Body of pancreas (tissue), 4 donors: ENCODE data around the gene ANKS1A. TPM values are rescaled to one million over a fixed set of nuclear protein-coding genes. Genes with fewer than 3 reads are reported as not detected.
A peak's percentile ranks its signal among the peaks of the same experiment; 100 is the strongest.

ENCODE experiments used
- ATAC-seq: fragments of 150-250 bp; one replicate; pipeline ENCODE4 v1.9.1; 2016
- DNase-seq, 4 donors: peaks; one replicate each; pipeline ENCODE4 v3.0.0-alpha.2; 2019
- H3K27ac ChIP-seq, 4 donors: fragments of 200-600 bp; sonication (generic); 1 replicate in 3 of 4; 2 replicates in 1 of 4; pipeline versions ENCODE4 v1.5.1 to v1.6.1; 2016 to 2019; ENCODE audit warnings: mild to moderate bottlenecking in 1 of 4, mixed read lengths in 1 of 4, moderate library complexity in 1 of 4
- H3K27me3 ChIP-seq, 2 donors: fragments of 200-600 bp; sonication (generic); one replicate each; pipeline ENCODE4 v1.6.0; 2016; ENCODE audit warnings: mild to moderate bottlenecking in 1 of 2
- H3K36me3 ChIP-seq, 2 donors: fragments of 200-600 bp; sonication (generic); replicated peaks in 1 of 2; 2 replicates each; pipeline ENCODE4 v1.5.1; 2016; ENCODE audit warnings: low read depth in 2 of 2; ENCODE audit not compliant: insufficient read depth in 1 of 2
- H3K4me1 ChIP-seq: fragments of 200-600 bp; sonication (generic); one replicate; pipeline ENCODE4 v1.6.0; 2016
- H3K4me3 ChIP-seq, 2 donors: fragments of 200-600 bp; sonication (generic); 1 replicate in 1 of 2; 2 replicates in 1 of 2; pipeline ENCODE4 v1.5.1; 2016 to 2019
- H3K9me3 ChIP-seq, 3 donors: fragments of 200-600 bp; sonication (generic); 1 replicate in 2 of 3; 2 replicates in 1 of 3; pipeline ENCODE4 v1.5.1; 2016
- POLR2A ChIP-seq, 3 donors: fragments of 450-650 bp; IDR thresholded peaks; one replicate each; pipeline ENCODE4 v1.6.1; 2016; ENCODE audit warnings: antibody characterized with exemption in 3 of 3, mild to moderate bottlenecking in 2 of 3
- WGBS, 2 donors: methylation state at CpG; one replicate each; pipeline ENCODE4 v1.1.5; 2017; 5-methylcytosine and 5-hydroxymethylcytosine counted together
- intact Hi-C: fragments of 100-400 bp; cut with DNase I; formaldehyde crosslinking; loops from one replicate; pipeline ENCODE4 v1.15.1; 2023
- total RNA-seq, 2 donors: library from RNA; depleted of rRNA; stranded (reverse); fragments of >200 nt; gene quantifications; one replicate each; pipeline ENCODE4 v1.1.0, GENCODE V29; 2016
- TF ChIP-seq, protein P1 (sequence below), 7 experiments: fragments of 450-650 bp in 4 of 7; fragments of 200-600 bp in 3 of 7; sonication (generic) in 3 of 7; IDR thresholded peaks; one replicate each; pipeline ENCODE4 v1.5.1; 2016 to 2019; ENCODE audit warnings: antibody characterized with exemption in 7 of 7

ANKS1A gene
- total RNA-seq, 2 donors from 2014 or later: 14.3 to 17.1 TPM

DNA sequence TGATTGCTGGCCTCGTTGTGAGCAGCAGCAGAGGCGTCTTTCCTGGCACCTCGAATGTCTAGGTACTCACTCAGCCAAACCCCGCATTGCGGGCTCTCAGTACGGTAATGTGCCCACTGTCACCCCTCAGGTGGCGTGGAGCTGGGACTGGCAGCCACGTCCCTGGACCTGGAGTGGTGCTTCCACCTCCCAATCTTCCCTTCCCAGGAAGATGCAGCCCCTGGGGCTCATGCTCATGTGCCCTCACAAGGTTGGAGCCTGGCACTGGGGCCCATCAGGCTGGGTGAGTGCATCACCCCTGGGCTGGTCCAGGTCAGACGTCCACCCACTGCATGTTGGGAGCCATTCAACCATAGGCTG is 176.4 kb downstream of the ANKS1A start:
- Histone ChIP-seq H3K4me3 (no peak overlapping the region), H3K9me3 (no peaks in the 10 kb centered on the region), H3K4me1 (no peaks in the 10 kb centered on the region), H3K27ac (no peak overlapping the region), H3K27me3 (no peaks in the 10 kb centered on the region), H3K36me3 (peaks cover 0 to 5% of the 10 kb centered on the region in 2 donors)
- DNase-seq (no peak), ATAC-seq (no peak)
- intact Hi-C loops: no loop called here
- TF ChIP-seq, protein P1, sequence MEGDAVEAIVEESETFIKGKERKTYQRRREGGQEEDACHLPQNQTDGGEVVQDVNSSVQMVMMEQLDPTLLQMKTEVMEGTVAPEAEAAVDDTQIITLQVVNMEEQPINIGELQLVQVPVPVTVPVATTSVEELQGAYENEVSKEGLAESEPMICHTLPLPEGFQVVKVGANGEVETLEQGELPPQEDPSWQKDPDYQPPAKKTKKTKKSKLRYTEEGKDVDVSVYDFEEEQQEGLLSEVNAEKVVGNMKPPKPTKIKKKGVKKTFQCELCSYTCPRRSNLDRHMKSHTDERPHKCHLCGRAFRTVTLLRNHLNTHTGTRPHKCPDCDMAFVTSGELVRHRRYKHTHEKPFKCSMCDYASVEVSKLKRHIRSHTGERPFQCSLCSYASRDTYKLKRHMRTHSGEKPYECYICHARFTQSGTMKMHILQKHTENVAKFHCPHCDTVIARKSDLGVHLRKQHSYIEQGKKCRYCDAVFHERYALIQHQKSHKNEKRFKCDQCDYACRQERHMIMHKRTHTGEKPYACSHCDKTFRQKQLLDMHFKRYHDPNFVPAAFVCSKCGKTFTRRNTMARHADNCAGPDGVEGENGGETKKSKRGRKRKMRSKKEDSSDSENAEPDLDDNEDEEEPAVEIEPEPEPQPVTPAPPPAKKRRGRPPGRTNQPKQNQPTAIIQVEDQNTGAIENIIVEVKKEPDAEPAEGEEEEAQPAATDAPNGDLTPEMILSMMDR (IDR thresholded peaks at IDR 0.05): no peak
- no peak for TF ChIP-seq POLR2A (IDR thresholded peaks at IDR 0.05)
- 89 to 90% methylated on average over 7 to 9 of the region's 9 CpGs for WGBS, 2 donors

DNA sequence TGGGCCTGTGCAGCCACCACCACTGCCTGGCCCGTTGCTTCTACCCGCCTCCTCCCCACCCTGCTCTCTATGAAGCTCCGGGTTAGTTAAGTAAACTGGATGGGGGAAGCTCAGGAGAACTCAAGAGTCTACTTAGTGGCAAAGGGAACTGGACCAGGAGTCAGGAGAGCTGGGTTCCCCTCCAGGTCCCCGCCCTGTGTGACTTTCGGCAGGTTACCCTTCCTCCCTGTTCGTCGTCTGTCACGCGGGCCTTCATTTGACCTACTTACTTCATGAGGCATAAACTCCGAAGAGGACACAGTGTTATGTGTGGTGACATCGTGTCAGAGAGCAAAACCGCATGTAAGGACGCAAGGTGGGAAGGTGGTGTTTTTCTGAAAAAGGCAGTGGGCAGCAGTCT is 176.8 kb downstream of the ANKS1A start:
- ATAC-seq: no peak
- TF ChIP-seq, protein P1 (IDR thresholded peaks at IDR 0.05): no peak
- TF ChIP-seq POLR2A (IDR thresholded peaks at IDR 0.05): no peak
- intact Hi-C loops: no loop called here
- Histone ChIP-seq H3K27ac (no peak overlapping the region), H3K9me3 (no peaks in the 10 kb centered on the region), H3K27me3 (no peaks in the 10 kb centered on the region), H3K4me1 (no peaks in the 10 kb centered on the region), H3K4me3 (no peak overlapping the region), H3K36me3 (peaks cover 0 to 2% of the 10 kb centered on the region in 2 donors)
- DNase-seq: peak in 1 of 4 donors; percentile 34
- 80 to 85% methylated on average over 13 of the region's 13 CpGs for WGBS, 2 donors

DNA sequence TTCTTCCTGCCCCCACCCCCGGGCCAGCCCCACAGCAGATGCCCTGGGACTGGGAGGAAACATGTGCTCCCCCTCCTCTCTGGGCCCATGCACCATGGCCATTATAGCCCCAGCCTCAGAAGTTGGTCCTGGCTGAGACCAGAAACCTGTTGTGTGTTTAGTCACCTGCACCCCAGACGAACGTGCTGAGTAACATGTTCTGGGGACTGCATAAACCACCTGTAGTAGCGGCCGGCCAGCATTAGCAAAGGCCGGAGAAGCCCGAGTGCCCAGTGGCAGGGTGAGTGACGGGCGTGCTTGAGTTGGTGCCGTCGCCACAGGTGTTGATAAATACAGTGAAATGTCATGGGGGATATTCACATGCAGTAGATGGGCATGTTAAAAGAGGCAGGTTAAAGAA is 178.2 kb downstream of the ANKS1A start:
- no peak for TF ChIP-seq POLR2A (IDR thresholded peaks at IDR 0.05)
- no peak for ATAC-seq
- Histone ChIP-seq H3K4me1 (no peaks in the 10 kb centered on the region), H3K27me3 (no peaks in the 10 kb centered on the region), H3K4me3 (no peak overlapping the region), H3K36me3 (no peaks in the 10 kb centered on the region), H3K9me3 (no peaks in the 10 kb centered on the region), H3K27ac (no peak overlapping the region)
- DNase-seq: no peak
- intact Hi-C loops: no loop called here
- WGBS, 2 donors: 93 to 95% methylated on average over 11 of the region's 11 CpGs

DNA sequence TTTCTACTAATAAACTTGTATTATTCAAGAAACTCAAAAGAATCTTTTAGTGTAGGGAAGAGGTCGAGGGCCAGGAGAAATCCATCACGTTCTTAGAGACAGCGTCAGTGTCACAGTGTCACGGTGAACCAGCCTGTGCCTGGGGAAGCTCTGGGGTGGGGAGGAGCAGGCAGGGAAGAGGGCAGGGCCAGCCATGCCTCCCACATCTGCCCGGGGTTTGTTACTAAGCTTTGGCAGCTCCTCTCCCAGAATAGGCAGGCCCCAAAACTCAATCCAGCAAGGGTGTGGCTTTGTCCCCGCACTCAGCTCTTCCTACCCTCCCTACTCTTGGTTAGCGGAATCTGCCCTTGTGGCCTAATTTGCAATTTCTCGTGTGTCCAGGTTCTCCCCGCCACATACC is 179.2 kb downstream of the ANKS1A start:
- H3K27me3 ChIP-seq: no peaks in the 10 kb centered on the region

DNA sequence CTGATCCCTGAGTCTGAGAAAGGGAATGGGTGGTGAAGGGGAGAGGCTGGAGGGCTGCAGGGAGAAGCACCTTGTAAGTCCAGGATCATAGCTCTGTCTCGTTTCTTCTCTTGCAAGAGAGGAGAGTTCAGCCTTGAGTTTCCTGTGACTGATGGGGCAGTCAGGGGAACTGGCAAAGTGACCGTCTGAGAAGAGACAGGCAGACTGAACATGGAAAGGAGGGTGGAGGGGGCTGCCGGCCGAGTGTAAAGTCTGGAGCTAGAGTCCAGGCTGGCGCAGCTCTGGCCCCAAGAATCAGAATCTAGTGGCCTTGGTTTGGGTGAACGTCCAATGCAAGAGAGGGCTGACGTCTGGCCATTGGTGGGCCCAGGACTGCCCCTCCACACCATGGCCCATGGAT is 179.6 kb downstream of the ANKS1A start:
- no peaks in the 10 kb centered on the region for H3K36me3 ChIP-seq
- TF ChIP-seq POLR2A (IDR thresholded peaks at IDR 0.05): no peak
- TF ChIP-seq, protein P1 (IDR thresholded peaks at IDR 0.05): no peak
- H3K9me3 ChIP-seq: no peaks in the 10 kb centered on the region
- H3K27ac ChIP-seq: no peak overlapping the region
- intact Hi-C loops: no loop called here
- DNase-seq: no peak
- ATAC-seq: no peak
- H3K4me3 ChIP-seq: no peak overlapping the region
- WGBS, 2 donors: 87 to 98% methylated on average over 6 to 7 of the region's 7 CpGs
- H3K27me3 ChIP-seq: no peaks in the 10 kb centered on the region
- no peaks in the 10 kb centered on the region for H3K4me1 ChIP-seq

More for the DNA sequence above, 179.2 kb downstream of the ANKS1A start:
- ATAC-seq: no peak
- no peak for TF ChIP-seq POLR2A (IDR thresholded peaks at IDR 0.05)
- TF ChIP-seq, protein P1 (IDR thresholded peaks at IDR 0.05): no peak
- WGBS, 2 donors: 85 to 94% methylated on average over 8 to 9 of the region's 9 CpGs
- intact Hi-C loops: no loop called here
- Histone ChIP-seq H3K4me1 (no peaks in the 10 kb centered on the region), H3K9me3 (no peaks in the 10 kb centered on the region), H3K36me3 (no peaks in the 10 kb centered on the region), H3K4me3 (no peak overlapping the region), H3K27ac (no peak overlapping the region)
- DNase-seq: no peak
